ENCODE measurements around the gene OR51B6. TPM values are rescaled to one million over a fixed set of nuclear protein-coding genes. Genes with fewer than 3 reads are reported as not detected.

The OR51B6 gene
- polyA plus RNA-seq, 3 donors = not detected

DNA sequence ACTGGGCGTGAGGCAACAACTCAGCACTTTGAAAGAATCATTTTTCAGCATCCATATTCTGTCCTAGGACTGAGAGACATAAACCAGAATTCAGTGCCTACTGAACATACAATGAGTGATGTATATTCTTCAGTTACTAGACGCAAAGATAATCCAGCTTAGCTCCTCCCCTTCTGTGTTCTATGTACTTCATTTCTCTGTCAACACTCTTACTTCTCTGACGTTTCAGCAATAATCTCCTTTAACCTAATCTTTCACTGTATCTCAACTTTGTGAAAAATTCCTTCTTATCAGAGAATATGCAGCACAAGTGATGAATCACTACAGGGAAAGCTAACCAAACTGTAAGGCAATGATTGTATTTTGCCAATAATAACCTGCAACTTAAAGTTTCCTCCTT, 5.5 kb upstream of the OR51B6 start:
- no peak overlapping the region for H3K27ac ChIP-seq (ENCODE audit: low read depth in 1 of 2, low read length in 2 of 2)
- no peak for TF ChIP-seq CTCF (IDR thresholded peaks at IDR 0.05)
- H3K4me2 ChIP-seq (replicated peaks; ENCODE audit: extremely low read depth, low read length, poor library complexity, severe bottlenecking) = no peak overlapping the region
- H3K9ac ChIP-seq (ENCODE audit: insufficient read depth, low read length, poor library complexity, severe bottlenecking) = no peak overlapping the region
- peaks cover 0 to 5% (median 1%) of the 10 kb centered on the region in 7 donors for H3K9me3 Mint-ChIP-seq
- WGBS (ENCODE audit: insufficient coverage) = 80% methylated on average over 1 of the region's 3 CpGs
- no peaks in the 10 kb centered on the region for H4K20me1 ChIP-seq (ENCODE audit: insufficient read depth, low read length)
- H3K9me3 ChIP-seq (replicated peaks in 1 of 2; ENCODE audit: control insufficient read depth in 1 of 2, insufficient read depth in 1 of 2, low read length in 2 of 2) = no peaks in the 10 kb centered on the region
- H3K4me1 Mint-ChIP-seq = no peaks in the 10 kb centered on the region
- DNase-seq = no peak
- H3K79me2 ChIP-seq (ENCODE audit: insufficient read depth, low read length) = no peaks in the 10 kb centered on the region
- no peaks in the 10 kb centered on the region for H3K27me3 ChIP-seq (ENCODE audit: control insufficient read depth in 2 of 2, insufficient read depth in 2 of 2, low read length in 2 of 2)
- no peaks in the 10 kb centered on the region for H3K36me3 Mint-ChIP-seq
- intact Hi-C loops (cut with micrococcal nuclease) = loop anchor here in 1 of 2 donors (5.0 kb wide), 1 partner anchor 279 kb away; the partner anchor contains the start of gene OR52E1
- H3K4me3 ChIP-seq (replicated peaks in 1 of 3; ENCODE audit: low read depth in 2 of 3, low read length in 3 of 3) = no peak overlapping the region
- H3K27ac Mint-ChIP-seq = no peak overlapping the region
- no peak overlapping the region for H2AFZ ChIP-seq (ENCODE audit: insufficient read depth, low read depth, low read length, poor library complexity, severe bottlenecking)
- H3K36me3 ChIP-seq (replicated peaks in 1 of 2; ENCODE audit: control insufficient read depth in 1 of 2, insufficient read depth in 2 of 2, low read length in 2 of 2) = no peaks in the 10 kb centered on the region
- H3K4me3 Mint-ChIP-seq = no peak overlapping the region
- H3K4me1 ChIP-seq (ENCODE audit: control insufficient read depth in 1 of 2, insufficient read depth in 2 of 2, low read length in 2 of 2) = no peaks in the 10 kb centered on the region
- H3K27me3 Mint-ChIP-seq (ENCODE audit: low read depth in 3 of 3) = peaks cover 0 to 3% (median 0%) of the 10 kb centered on the region in 3 donors

GRCh38 chr11:5348551-5349194, 2.6 kb upstream of the OR51B6 start:
- TF ChIP-seq CTCF (IDR thresholded peaks at IDR 0.05) = no peak
- H3K4me1 ChIP-seq (ENCODE audit: control insufficient read depth in 1 of 2, insufficient read depth in 2 of 2, low read length in 2 of 2) = no peaks in the 10 kb centered on the region
- no peaks in the 10 kb centered on the region for H3K27me3 ChIP-seq (ENCODE audit: control insufficient read depth in 2 of 2, insufficient read depth in 2 of 2, low read length in 2 of 2)
- no peak for DNase-seq
- intact Hi-C loops (cut with micrococcal nuclease) = loop anchor here in 1 of 2 donors (5.0 kb wide), 1 partner anchor 281 kb away; the partner anchor contains the start of gene OR52E1
- no peaks in the 10 kb centered on the region for H3K36me3 Mint-ChIP-seq
- no peak overlapping the region for H3K9ac ChIP-seq (ENCODE audit: insufficient read depth, low read length, poor library complexity, severe bottlenecking)
- peak overlapping the region in 1 of 7 donors; percentile 12 for H3K27ac Mint-ChIP-seq
- H3K4me3 Mint-ChIP-seq = peak overlapping the region in 1 of 2 donors; percentile 50
- no peaks in the 10 kb centered on the region for H3K79me2 ChIP-seq (ENCODE audit: insufficient read depth, low read length)
- no peak overlapping the region for H3K4me2 ChIP-seq (replicated peaks; ENCODE audit: extremely low read depth, low read length, poor library complexity, severe bottlenecking)
- H3K27ac ChIP-seq (ENCODE audit: low read depth in 1 of 2, low read length in 2 of 2) = no peak overlapping the region
- H3K9me3 Mint-ChIP-seq = peaks cover 0 to 5% (median 0%) of the 10 kb centered on the region in 7 donors
- H2AFZ ChIP-seq (ENCODE audit: insufficient read depth, low read depth, low read length, poor library complexity, severe bottlenecking) = no peak overlapping the region
- peaks cover 0 to 1% (median 0%) of the 10 kb centered on the region in 3 donors for H3K27me3 Mint-ChIP-seq (ENCODE audit: low read depth in 3 of 3)
- no peaks in the 10 kb centered on the region for H3K4me1 Mint-ChIP-seq
- no peak overlapping the region for H3K4me3 ChIP-seq (replicated peaks in 1 of 3; ENCODE audit: low read depth in 2 of 3, low read length in 3 of 3)
- H4K20me1 ChIP-seq (ENCODE audit: insufficient read depth, low read length) = no peaks in the 10 kb centered on the region
- no peaks in the 10 kb centered on the region for H3K9me3 ChIP-seq (replicated peaks in 1 of 2; ENCODE audit: control insufficient read depth in 1 of 2, insufficient read depth in 1 of 2, low read length in 2 of 2)
- H3K36me3 ChIP-seq (replicated peaks in 1 of 2; ENCODE audit: control insufficient read depth in 1 of 2, insufficient read depth in 2 of 2, low read length in 2 of 2) = no peaks in the 10 kb centered on the region
- 100% methylated on average over 2 of the region's 3 CpGs for WGBS (ENCODE audit: insufficient coverage)

Data from CD14-positive monocyte (primary cell).